RWPE2 (cell line): Measurements from ENCODE around the gene GALC.

ENCODE experiments used
- ATAC-seq: fragments of 200-7000 bp; cut with Tn5 transposase; 3 replicates; pipeline ENCODE4 v1.9.1; 2021; ENCODE audit warnings: low read depth
- DNase-seq: peaks from one replicate; pipeline ENCODE4 v3.0.0-alpha.2; 2020; ENCODE audit warnings: low spot score
- H3K27ac ChIP-seq: fragments of 450-650 bp; 2 replicates; pipeline ENCODE4 v1.5.1; 2017; ENCODE audit warnings: mild to moderate bottlenecking; ENCODE audit not compliant: poor library complexity, severe bottlenecking
- H3K27me3 ChIP-seq: fragments of 250-450 bp; sonication (Bioruptor Pico); 2 replicates; pipeline ENCODE4 v1.5.1; 2021; ENCODE audit warnings: mild to moderate bottlenecking, moderate library complexity; ENCODE audit not compliant: insufficient read depth, poor library complexity, severe bottlenecking
- H3K36me3 ChIP-seq: fragments of 250-450 bp; sonication (Bioruptor Pico); 2 replicates; pipeline ENCODE4 v1.5.1; 2020; ENCODE audit warnings: low read depth, mild to moderate bottlenecking, moderate library complexity
- H3K4me1 ChIP-seq: fragments of 250-450 bp; sonication (Bioruptor Pico); 2 replicates; pipeline ENCODE4 v1.5.1; 2021; ENCODE audit warnings: mild to moderate bottlenecking, moderate library complexity; ENCODE audit not compliant: insufficient read depth, poor library complexity, severe bottlenecking
- H3K4me3 ChIP-seq: fragments of 250-450 bp; sonication (Bioruptor Pico); 2 replicates; pipeline ENCODE4 v1.5.1; 2021; ENCODE audit warnings: mild to moderate bottlenecking, moderate library complexity; ENCODE audit not compliant: severe bottlenecking
- H3K9me3 ChIP-seq: fragments of 250-450 bp; sonication (Bioruptor Pico); 2 replicates; pipeline ENCODE4 v1.5.1; 2021; ENCODE audit warnings: mild to moderate bottlenecking, moderate library complexity; ENCODE audit not compliant: severe bottlenecking
- TF ChIP-seq, protein P1 (sequence below): fragments of 450-650 bp; IDR thresholded peaks from one replicate; pipeline ENCODE4 v1.5.1; 2017; ENCODE audit warnings: mild to moderate bottlenecking, moderate library complexity; ENCODE audit not compliant: poor library complexity, severe bottlenecking

GALC gene

GRCh38 chr14:88034076-88034475 lies 41.1 kb upstream of the GALC start:
- Histone ChIP-seq H3K27ac (no peak overlapping the region), H3K4me1 (no peaks in the 10 kb centered on the region), H3K9me3 (no peaks in the 10 kb centered on the region), H3K36me3 (no peaks in the 10 kb centered on the region), H3K4me3 (no peak overlapping the region), H3K27me3 (no peaks in the 10 kb centered on the region)
- DNase-seq (no peak), ATAC-seq (no peak)
- TF ChIP-seq, protein P1, sequence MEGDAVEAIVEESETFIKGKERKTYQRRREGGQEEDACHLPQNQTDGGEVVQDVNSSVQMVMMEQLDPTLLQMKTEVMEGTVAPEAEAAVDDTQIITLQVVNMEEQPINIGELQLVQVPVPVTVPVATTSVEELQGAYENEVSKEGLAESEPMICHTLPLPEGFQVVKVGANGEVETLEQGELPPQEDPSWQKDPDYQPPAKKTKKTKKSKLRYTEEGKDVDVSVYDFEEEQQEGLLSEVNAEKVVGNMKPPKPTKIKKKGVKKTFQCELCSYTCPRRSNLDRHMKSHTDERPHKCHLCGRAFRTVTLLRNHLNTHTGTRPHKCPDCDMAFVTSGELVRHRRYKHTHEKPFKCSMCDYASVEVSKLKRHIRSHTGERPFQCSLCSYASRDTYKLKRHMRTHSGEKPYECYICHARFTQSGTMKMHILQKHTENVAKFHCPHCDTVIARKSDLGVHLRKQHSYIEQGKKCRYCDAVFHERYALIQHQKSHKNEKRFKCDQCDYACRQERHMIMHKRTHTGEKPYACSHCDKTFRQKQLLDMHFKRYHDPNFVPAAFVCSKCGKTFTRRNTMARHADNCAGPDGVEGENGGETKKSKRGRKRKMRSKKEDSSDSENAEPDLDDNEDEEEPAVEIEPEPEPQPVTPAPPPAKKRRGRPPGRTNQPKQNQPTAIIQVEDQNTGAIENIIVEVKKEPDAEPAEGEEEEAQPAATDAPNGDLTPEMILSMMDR = no peak

- ATAC-seq (no peak), DNase-seq (no peak)
- Histone ChIP-seq H3K27ac (no peak overlapping the region), H3K4me3 (no peak overlapping the region), H3K36me3 (no peaks in the 10 kb centered on the region), H3K4me1 (no peaks in the 10 kb centered on the region), H3K27me3 (no peaks in the 10 kb centered on the region), H3K9me3 (no peaks in the 10 kb centered on the region)
- TF ChIP-seq, protein P1 = no peak
These were observed 39.4 kb upstream of the GALC start for GRCh38 chr14:88032373-88032772.

GRCh38 chr14:88030892-88031291 lies 37.9 kb upstream of the GALC start:
- ATAC-seq (no peak), DNase-seq (no peak)
- H3K9me3 ChIP-seq = no peaks in the 10 kb centered on the region
- no peaks in the 10 kb centered on the region for H3K36me3 ChIP-seq
- H3K4me3 ChIP-seq = no peak overlapping the region
- TF ChIP-seq, protein P1 = no peak
- H3K4me1 ChIP-seq = no peaks in the 10 kb centered on the region
- no peak overlapping the region for H3K27ac ChIP-seq
- peaks cover under 1% of the 10 kb centered on the region for H3K27me3 ChIP-seq

GRCh38 chr14:88030079-88030478 lies 37.1 kb upstream of the GALC start:
- Histone ChIP-seq H3K27ac (no peak overlapping the region), H3K36me3 (no peaks in the 10 kb centered on the region), H3K9me3 (no peaks in the 10 kb centered on the region), H3K27me3 (peaks cover 8% of the 10 kb centered on the region), H3K4me1 (no peaks in the 10 kb centered on the region), H3K4me3 (no peak overlapping the region)
- TF ChIP-seq, protein P1 = no peak
- ATAC-seq (no peak), DNase-seq (no peak)

GRCh38 chr14:88029500-88029899 lies 36.5 kb upstream of the GALC start:
- H3K27ac ChIP-seq = no peak overlapping the region
- no peaks in the 10 kb centered on the region for H3K4me1 ChIP-seq
- no peaks in the 10 kb centered on the region for H3K36me3 ChIP-seq
- peaks cover 8% of the 10 kb centered on the region for H3K27me3 ChIP-seq
- no peak overlapping the region for H3K4me3 ChIP-seq
- H3K9me3 ChIP-seq = no peaks in the 10 kb centered on the region
- ATAC-seq = no peak
- TF ChIP-seq, protein P1 = no peak
- DNase-seq = no peak
